Type B pancreatic cell (in vitro differentiated cells): ENCODE measurements around the gene CSH1. TPM values are rescaled to one million over a fixed set of nuclear protein-coding genes. Genes with fewer than 3 reads are reported as not detected.
"Not testable (repeated sequence)": the region's sequence is repeated elsewhere in the genome, so short reads cannot be mapped to it uniquely, and the experiment has no call there.

ENCODE experiments used
- DNase-seq: peaks from one replicate; pipeline ENCODE4 v3.0.0; 2021; ENCODE audit warnings: mixed read lengths; ENCODE audit not compliant: unreplicated experiment; ENCODE audit errors: extremely low spot score
- H3K27ac Mint-ChIP-seq: 2 replicates; pipeline ENCODE4 v1.8.0; 2021; ENCODE audit warnings: mild to moderate bottlenecking, mixed read lengths
- H3K27me3 Mint-ChIP-seq: 2 replicates; pipeline ENCODE4 v1.8.0; 2021; ENCODE audit warnings: mixed read lengths
- H3K36me3 Mint-ChIP-seq: 2 replicates; pipeline ENCODE4 v1.8.0; 2021; ENCODE audit warnings: mixed read lengths
- H3K4me1 Mint-ChIP-seq: one replicate; pipeline ENCODE4 v1.8.0; 2021; ENCODE audit warnings: mixed read lengths; ENCODE audit not compliant: unreplicated experiment
- H3K4me3 Mint-ChIP-seq: 2 replicates; pipeline ENCODE4 v1.8.0; 2021; ENCODE audit warnings: mild to moderate bottlenecking, mixed read lengths
- H3K9me3 Mint-ChIP-seq: 2 replicates; pipeline ENCODE4 v1.8.0; 2021; ENCODE audit warnings: mixed read lengths
- CTCF ChIP-seq: fragments of 200-600 bp; sonication (generic); conservative IDR thresholded peaks from 2 replicates; pipeline ENCODE4 v1.5.0; 2021; ENCODE audit warnings: antibody characterized with exemption, mild to moderate bottlenecking
- total RNA-seq: library from RNA; stranded (reverse); gene quantifications from 2 replicates; pipeline ENCODE4 v1.2.1, GENCODE V29; 2021; ENCODE audit warnings: low replicate concordance

CSH1 gene
- total RNA-seq, 1 donor from 2014 or later, result not detected

DNA sequence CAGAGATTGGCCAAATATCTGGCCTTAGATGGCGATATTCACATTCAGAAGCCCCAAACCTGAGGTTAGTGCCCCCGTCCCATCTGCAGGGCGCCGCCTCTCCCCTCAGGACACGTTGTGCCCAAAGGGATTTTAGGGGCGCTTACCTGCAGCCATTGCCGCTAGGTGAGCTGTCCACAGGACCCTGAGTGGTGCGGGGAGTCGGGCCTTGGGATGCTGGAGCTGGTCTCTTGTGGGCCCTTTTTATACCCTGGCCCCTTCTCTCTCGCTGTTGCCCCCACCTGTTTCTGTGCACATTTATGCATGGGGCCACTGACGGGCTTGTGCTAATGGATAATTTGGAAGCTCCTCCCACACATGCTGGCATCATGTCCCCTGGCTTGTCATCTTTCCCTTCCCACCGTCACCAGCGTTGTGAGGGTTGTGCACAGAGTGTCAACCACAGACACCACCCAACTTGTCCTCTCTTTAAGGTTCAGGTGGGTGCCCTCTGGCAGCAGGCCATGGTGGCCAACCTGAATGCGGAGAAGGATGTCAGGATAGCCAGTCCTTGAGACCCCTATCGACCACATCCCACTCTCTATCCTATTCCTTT, 14.8 kb upstream of the CSH1 start, which contains the start of gene CSHL1:
CSHL1 (minus strand) TSS at position 218 of the 595 bp plus-strand sequence; CDS start at position 156, 62 bp downstream.
- TF ChIP-seq CTCF, result no peak
- Mint-ChIP-seq H3K27ac (no peak within 1 kb of the TSS), H3K27me3 (peaks cover 43% of the 10 kb centered on the region), H3K4me1 (no peaks in the 10 kb centered on the region), H3K4me3 (no peak within 1 kb of the TSS), H3K9me3 (no peaks in the 10 kb centered on the region), H3K36me3 (no peaks in the 10 kb centered on the region)
- DNase-seq, result no peak

DNA sequence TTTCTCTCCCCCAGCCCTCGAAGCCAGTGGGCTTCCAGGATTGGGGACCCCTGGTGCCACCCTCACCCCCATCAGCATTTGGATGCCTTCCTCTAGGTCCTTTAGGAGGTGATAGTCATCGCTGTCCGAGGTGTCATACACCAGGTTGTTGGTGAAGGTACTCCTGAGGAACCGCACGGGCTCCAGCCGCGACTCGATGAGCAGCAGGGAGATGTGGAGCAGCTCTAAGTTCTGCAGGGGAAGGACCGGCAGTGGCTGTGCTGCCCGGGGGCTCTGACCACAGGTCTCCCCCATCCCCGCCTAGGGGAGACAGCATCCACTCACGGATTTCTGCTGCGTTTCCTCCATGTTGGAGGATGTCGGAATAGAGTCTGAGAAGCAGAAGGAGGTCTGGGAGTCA, 13.7 kb upstream of the CSH1 start:
- Mint-ChIP-seq H3K36me3 (no peaks in the 10 kb centered on the region), H3K27me3 (peaks cover 35% of the 10 kb centered on the region), H3K9me3 (no peaks in the 10 kb centered on the region), H3K4me1 (no peaks in the 10 kb centered on the region), H3K4me3 (no peak overlapping the region), H3K27ac (no peak overlapping the region)
- DNase-seq, result no peak
- TF ChIP-seq CTCF, result no peak

GRCh38 chr17:63909586-63909985, 13.2 kb upstream of the CSH1 start:
- peaks cover 35% of the 10 kb centered on the region for H3K27me3 Mint-ChIP-seq
- DNase-seq, H3K36me3 Mint-ChIP-seq, H3K4me3 Mint-ChIP-seq, H3K4me1 Mint-ChIP-seq, H3K27ac Mint-ChIP-seq, H3K9me3 Mint-ChIP-seq: not testable (repeated sequence)

DNA sequence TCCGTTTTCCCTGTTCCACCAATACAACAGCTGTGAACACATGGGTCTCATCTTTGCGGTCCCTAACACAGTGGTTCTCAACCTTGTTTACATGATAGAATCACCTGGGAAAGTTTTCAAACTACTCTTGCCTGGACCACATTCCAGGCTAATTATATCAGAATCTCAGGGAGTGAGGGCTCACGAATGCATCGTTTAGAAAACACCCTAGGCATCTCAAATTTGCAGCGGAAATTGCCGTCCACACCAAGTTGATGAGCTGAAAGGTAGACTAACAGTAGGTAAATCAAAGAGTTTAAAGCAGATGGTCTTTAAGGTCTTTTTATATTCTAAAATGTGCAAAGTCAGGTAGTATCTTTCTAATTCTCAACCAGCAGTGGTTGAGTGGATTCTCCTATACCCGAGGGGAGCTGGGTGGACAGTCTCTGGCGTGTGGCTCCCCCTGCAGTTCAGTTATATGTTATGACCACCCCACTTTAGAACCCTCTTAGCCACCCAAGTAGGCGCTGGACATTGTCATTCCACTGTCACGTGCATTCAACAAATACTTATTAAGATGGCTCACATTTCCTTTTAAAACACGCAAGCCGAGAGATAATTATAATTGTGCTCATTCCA, 10.9 kb upstream of the CSH1 start:
- not testable (repeated sequence) for H3K9me3 Mint-ChIP-seq, H3K4me3 Mint-ChIP-seq, H3K4me1 Mint-ChIP-seq, H3K36me3 Mint-ChIP-seq, H3K27ac Mint-ChIP-seq, DNase-seq
- peak; percentile 57 for TF ChIP-seq CTCF
- H3K27me3 Mint-ChIP-seq, result peaks cover 38% of the 10 kb centered on the region

DNA sequence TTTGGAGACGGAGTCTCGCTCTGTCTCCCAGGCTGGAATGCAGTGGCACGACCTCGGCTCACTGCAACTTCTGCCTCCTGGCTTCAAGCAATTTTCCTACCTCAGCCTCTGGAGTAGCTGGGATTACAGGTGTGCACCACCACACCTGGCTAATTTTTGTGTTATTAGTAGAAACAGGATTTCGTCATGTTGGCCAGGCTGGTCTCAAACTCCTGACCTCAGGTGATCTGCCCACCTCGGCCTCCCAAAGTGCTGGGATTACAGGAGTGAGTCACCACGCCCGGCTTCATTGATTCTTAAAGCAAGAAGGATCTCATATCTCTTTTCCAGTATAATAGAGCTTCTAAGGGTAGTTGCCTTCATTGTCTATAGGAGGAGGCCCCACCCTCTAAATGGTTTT, 8.4 kb upstream of the CSH1 start:
- H3K4me1 Mint-ChIP-seq, DNase-seq, H3K36me3 Mint-ChIP-seq, H3K4me3 Mint-ChIP-seq, H3K27ac Mint-ChIP-seq, H3K9me3 Mint-ChIP-seq: not testable (repeated sequence)
- peaks cover 29% of the 10 kb centered on the region for H3K27me3 Mint-ChIP-seq

GRCh38 chr17:63903787-63904201, 7.4 kb upstream of the CSH1 start:
- not testable (repeated sequence) for H3K27ac Mint-ChIP-seq, H3K9me3 Mint-ChIP-seq, H3K36me3 Mint-ChIP-seq, DNase-seq, H3K4me3 Mint-ChIP-seq, H3K4me1 Mint-ChIP-seq
- peak; percentile 73 for TF ChIP-seq CTCF
- H3K27me3 Mint-ChIP-seq, result peaks cover 22% of the 10 kb centered on the region

- not testable (repeated sequence) for H3K27me3 Mint-ChIP-seq, H3K27ac Mint-ChIP-seq, H3K9me3 Mint-ChIP-seq, DNase-seq, H3K4me1 Mint-ChIP-seq, H3K36me3 Mint-ChIP-seq, H3K4me3 Mint-ChIP-seq
Observed at GRCh38 chr17:63901971-63902370, 5.6 kb upstream of the CSH1 start.

DNA sequence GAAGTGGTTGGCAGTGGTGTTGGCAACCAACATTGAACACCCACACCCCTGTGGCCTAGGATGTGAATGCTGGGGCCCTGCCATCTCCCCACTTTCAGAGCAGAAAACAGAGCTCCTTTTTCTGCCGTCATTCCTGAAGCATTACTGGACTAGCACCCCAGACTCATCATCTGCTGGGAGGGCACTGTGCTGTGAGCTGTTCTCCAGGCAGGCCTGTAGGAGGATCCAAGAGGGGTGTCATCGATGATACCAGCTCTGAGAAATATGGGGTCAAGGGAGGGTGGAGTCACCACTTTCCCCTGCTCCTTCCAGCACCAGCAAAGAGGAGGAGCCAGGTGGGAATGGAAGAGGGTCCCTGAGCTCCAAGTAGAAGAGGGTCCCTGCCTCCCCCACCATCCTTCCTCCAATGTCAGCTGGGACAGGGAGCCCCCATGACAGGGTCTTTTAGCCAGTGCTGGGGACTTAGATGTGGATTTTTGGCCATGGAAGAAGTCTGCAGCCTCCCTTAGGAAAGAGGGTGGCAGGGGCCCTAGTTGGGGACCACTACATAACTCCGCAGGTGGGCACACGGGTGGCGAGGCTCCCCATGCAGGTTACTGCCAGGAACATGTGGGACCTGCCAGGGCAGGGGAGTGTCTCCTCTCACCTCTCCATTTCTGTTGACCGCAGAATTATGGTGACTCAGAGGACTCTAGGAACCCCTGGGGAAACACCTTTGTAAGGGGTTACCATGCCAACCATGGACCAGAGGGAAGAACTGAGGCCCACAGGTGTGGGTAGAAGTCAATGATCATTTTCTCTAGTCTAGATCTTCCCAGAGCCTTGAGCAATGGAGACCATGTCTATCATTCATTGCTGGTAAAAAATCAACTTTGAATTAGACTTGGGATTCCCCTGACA, 2.8 kb upstream of the CSH1 start:
- not testable (repeated sequence) for H3K27ac Mint-ChIP-seq, H3K9me3 Mint-ChIP-seq, H3K4me1 Mint-ChIP-seq, DNase-seq, H3K4me3 Mint-ChIP-seq, H3K36me3 Mint-ChIP-seq, H3K27me3 Mint-ChIP-seq

DNA sequence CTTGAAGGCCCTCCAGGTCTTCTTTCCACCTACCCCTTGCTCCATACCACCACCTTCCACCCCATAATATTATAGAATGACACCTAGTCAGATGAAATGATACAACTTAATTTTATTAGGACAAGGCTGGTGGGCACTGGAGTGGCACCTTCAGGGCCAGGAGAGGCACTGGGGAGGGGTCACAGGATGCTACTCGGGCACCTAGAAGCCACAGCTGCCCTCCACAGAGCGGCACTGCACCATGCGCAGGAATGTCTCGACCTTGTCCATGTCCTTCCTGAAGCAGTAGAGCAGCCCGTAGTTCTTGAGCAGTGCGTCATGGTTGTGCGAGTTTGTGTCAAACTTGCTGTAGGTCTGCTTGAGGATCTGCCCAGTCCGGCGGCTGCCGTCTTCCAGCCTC, 1.6 kb downstream of the CSH1 start:
- not testable (repeated sequence) for H3K4me1 Mint-ChIP-seq, H3K27ac Mint-ChIP-seq, H3K9me3 Mint-ChIP-seq, H3K4me3 Mint-ChIP-seq, H3K36me3 Mint-ChIP-seq, DNase-seq
- H3K27me3 Mint-ChIP-seq, result peaks cover 19% of the 10 kb centered on the region
